GM19351 (cell line): ENCODE measurements around the gene PDXDC1.
"Not testable (repeated sequence)": the region's sequence is repeated elsewhere in the genome, so short reads cannot be mapped to it uniquely, and the experiment has no call there.

Source experiments
- ATAC-seq: cut with Tn5 transposase; IDR thresholded peaks from one replicate; pipeline ENCODE4 v1.9.1; 2021; ENCODE audit warnings: mild to moderate bottlenecking, moderate library complexity; ENCODE audit not compliant: unreplicated experiment

PDXDC1 gene

DNA sequence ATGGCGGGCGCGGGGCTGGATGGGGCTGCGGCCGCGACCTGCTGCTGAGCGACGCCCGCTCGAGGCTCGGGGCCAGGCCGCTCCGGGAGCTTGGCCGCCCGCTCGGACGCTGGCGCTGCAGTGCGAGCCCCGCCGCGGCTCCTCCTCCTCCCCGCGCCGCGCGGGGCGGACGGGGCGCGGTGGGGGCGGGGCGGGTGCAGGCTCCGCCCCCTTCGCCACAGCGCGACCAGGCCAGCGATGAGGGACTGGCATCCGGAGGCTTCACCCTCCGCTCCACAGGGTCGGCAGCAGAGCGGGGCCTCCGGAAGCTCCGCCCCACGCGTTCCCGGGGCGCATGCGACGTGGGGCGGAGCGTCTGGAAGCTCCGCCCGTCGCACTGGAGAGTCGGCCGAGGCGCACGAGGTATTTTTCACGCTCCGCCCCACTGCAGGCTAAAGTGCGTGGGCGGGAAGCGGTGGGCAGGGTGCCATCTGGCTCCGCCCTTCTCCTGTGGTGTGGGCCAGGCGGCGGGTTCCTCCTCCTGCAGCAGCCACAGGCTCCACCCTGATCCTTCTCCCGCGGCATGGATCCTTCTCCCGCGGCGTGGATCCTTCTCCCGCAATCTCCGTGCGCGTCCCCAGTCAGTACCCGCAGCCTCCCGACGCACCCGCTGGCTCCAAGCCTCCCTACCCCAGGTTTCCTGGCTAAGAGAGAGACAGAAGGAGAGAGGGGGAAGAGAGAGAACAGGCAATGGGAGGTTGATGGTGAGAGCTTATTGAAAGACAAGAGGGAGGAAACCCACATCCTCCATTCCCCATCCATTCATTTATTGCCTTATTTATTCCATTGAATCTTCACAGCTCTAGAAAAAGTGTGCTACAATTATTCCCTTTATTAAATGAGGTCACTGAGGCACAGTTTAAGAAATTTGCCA, 180.1 kb downstream of the PDXDC1 start:
- not testable (repeated sequence) for ATAC-seq

DNA sequence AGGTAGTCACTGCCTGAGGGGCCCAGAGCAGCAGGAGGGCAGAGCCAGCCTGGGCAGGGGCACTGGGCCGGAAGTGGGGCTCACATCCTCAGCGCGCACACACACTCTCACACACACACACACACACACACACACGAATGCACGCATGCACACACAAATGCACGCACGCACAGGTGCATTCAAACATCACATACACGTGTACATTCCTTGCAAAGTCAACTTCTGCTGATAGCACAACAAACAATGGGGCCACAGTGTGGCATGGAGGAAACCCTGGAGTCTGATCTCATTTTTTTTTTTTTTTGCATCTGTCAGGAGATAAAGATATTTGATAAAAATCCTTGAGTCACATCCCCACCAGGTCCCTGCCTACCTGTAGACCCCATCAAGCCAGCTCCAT, 182.8 kb downstream of the PDXDC1 start:
- not testable (repeated sequence) for ATAC-seq

DNA sequence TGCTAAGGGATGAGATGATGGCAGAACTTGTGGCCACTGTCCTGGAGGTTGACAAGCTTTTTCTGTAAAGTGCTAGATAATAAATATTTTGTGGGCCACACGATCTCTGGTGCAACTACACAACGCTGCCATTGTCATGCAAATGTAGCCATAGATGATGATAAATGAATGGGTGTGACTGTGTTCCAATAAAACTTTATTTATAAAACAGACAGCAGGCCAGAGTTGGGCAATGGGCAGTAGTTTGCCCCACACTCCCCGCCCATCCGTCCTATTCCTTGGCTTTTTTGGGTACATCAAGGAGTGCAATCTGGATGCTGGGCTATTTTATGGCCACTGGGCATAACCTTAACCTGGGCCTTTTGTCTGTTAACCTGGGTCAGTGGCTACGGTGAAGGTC, 184.8 kb downstream of the PDXDC1 start:
- ATAC-seq: not testable (repeated sequence)

DNA sequence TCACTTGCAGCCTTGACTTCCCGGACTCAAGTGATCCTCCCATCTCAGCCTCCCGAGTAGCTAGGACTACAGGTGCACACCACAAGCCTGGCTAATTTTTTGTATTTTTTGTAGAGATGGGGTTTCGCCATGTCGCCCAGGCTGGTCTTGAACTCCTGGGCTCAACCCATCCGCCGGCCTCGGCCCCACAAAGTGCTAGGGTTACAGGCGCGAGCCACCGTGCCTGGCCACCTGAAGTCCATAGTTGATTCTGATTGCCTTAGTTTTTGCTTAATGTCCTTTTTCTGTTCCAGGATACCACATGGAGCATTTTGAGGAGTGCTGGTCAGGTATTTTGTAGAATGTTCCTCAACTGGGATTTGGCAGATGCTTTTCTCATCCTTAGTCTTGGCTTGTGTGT, 185.7 kb downstream of the PDXDC1 start:
- not testable (repeated sequence) for ATAC-seq

DNA sequence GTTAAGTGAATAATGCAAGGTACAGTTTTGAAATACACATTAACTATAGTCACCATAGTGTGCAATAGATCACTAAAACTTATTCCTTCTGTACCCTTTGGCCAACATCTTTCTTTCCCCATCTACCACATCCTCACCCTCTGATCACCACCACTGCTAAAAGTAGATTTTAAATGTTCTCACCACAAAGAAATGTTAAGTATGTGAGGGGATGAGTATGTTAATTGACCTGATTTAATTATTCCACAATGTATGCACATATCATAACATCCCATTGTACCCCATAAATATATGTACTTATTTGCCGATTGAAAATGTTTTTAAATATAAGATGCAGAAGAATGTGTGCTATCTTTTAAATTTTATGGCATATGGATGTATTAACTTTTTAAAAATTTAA, 188.2 kb downstream of the PDXDC1 start:
- ATAC-seq: not testable (repeated sequence)

DNA sequence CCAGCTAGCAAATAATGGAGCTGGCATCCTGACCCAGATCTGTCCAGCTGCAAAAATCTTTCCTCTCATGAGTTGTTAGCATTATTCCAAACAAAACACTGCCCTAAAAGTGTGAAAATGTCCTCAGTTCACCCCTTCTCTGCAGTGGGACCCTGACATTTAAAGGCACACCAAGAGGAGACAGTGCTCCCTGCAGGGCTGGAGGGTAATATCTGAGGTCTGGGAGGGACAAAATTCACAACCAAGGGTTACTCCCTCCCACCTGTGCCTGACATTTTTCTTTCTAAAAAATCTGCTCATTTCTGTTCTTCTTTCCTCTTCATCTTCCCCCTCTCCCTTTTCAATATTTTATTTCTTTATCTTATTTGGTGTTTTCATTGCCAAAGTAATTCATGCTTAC, 191.4 kb downstream of the PDXDC1 start:
- not testable (repeated sequence) for ATAC-seq

DNA sequence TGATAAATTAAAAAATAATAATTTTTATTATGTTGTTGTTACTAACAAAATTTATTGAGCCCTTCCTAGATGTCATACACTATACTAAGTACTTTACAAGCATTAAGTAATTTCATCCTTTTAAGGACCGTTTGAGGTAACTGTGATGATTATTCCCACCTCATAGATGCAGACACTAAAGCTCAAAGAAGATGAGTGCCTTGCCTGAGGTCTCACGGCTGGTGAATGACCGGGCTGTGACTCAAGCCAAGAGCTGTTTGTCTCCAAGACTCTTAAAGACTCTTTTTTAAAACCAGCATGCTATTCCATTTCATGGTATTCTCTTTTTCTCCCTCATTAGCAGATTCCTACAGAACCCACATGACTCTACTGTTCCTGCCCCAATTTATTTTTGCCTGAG, 193.5 kb downstream of the PDXDC1 start:
- ATAC-seq: not testable (repeated sequence)

DNA sequence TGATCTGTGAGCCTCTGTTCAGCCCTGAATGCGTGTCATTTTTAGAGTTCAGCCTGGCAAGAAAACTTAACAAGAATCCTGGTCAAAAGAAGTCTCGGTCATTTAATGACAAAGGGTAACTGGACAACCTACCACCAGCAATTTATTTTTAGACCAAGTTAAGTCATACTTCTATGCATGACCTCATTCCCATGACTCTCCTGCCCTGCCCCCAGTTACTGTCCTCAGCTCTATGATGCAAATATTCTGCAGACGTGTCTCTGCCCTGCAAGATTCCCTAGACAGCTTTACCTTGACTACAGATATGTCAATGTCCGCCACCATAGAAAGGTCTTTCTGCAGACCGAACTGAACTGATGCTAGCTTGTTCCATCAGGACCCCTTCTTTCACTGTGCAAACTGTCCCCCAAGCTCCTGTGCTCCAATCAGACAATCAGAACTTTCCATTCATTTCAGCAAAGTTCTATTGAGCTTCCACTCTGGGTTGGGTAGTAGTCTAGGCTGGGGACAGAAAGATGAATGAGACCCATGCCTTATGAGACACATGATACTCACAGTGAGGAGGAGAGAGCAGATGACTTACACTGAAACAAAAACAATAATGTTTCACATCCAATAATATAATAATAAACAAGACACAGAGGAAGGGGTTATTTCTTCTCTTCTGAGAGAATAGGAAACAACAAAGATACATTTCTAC, 194.3 kb downstream of the PDXDC1 start:
- ATAC-seq: not testable (repeated sequence)

DNA sequence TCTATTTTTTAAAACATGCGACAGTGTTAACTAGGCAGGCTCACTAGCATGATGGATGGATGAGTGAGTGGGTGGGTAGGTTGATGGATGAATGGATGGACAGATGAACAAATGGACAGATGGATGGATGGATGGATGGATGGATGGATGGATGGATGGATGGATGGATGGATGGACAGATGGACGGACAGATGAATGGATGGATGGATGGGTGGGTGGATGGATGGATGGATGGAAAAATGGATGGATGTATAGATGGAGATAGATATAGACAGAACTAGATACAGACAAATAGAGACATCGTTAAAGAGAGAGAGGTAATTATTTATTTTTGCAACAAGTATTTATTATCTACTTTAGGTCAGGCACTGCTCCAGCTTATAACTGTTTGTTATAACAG, 205.1 kb downstream of the PDXDC1 start:
- not testable (repeated sequence) for ATAC-seq

DNA sequence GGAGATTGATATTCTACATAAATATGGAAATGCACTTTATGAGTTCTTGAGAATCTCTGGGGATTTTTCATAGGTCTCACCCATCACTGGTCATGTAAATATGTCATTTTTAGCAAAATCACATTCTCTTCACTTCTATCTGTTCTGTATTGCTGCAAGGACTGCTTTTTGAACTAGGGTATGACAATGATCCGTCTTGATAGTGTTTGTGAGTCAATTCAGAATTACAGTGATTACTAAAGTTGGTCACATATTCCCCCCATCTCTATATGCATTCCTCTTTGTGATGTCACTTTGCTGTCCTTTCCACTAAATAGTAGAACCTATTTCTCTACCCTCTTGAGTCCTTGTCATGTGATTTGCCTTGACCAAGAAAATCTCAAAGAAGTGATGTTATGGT, 206.1 kb downstream of the PDXDC1 start:
- ATAC-seq: not testable (repeated sequence)

DNA sequence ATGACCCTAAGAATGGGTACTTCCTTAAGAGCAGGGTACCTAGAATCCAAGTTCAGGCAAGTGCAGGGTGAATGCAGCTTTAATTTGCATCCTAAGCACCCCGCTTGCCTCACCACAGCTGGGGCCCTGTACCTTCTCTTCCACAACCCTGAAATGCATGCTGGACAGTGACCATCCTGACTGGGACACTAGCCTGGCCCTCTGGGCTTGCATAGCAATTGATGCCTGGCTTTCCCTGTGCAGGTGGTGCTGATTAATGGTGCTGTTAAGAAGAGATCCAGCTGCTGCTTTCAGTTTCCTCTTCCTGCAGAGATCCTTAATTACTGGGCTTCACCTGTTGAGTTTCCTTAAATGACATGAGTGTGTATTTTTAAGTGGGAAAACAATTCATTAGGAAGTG, 209.2 kb downstream of the PDXDC1 start:
- not testable (repeated sequence) for ATAC-seq
